ENCODE results near the gene SBF2. TPM values are rescaled to one million over a fixed set of nuclear protein-coding genes. Genes with fewer than 3 reads are reported as not detected.
A peak's percentile ranks its signal among the peaks of the same experiment; 100 is the strongest.

The SBF2 gene
- polyA plus RNA-seq, 4 donors: 10.0 to 50.5 (median 15.1) TPM

- H3K27ac ChIP-seq (ENCODE audit: low read depth in 1 of 3, low read length in 2 of 3): no peak overlapping the region
- H3K4me3 ChIP-seq (ENCODE audit: low read depth in 1 of 3, low read length in 3 of 3): no peak overlapping the region
- H3K9me3 ChIP-seq (ENCODE audit: control insufficient read depth in 2 of 2, insufficient read depth in 1 of 2, low read depth in 1 of 2, low read length in 1 of 2): peaks cover 0 to 15% of the 10 kb centered on the region in 2 donors
- no peaks in the 10 kb centered on the region for H3K27me3 ChIP-seq (ENCODE audit: control insufficient read depth in 3 of 3, insufficient read depth in 3 of 3, low read length in 3 of 3)
- H3K4me1 ChIP-seq (ENCODE audit: control insufficient read depth in 3 of 3, insufficient read depth in 2 of 3, low read depth in 1 of 3, low read length in 2 of 3): no peaks in the 10 kb centered on the region
- no peak for FAIRE-seq
- 68 to 85% (median 77%) methylated on average over 6 of the region's 6 CpGs for WGBS, 3 donors
- no peaks in the 10 kb centered on the region for H3K36me3 ChIP-seq (ENCODE audit: control insufficient read depth in 3 of 3, insufficient read depth in 2 of 3, low read depth in 1 of 3, low read length in 3 of 3)
- DNase-seq: no peak
These were observed 418.2 kb downstream of the SBF2 start for GRCh38 chr11:9875862-9876261.

- no peak for FAIRE-seq
- DNase-seq: no peak
- no peaks in the 10 kb centered on the region for H3K27me3 ChIP-seq (ENCODE audit: control insufficient read depth in 3 of 3, insufficient read depth in 3 of 3, low read length in 3 of 3)
- no peaks in the 10 kb centered on the region for H3K36me3 ChIP-seq (ENCODE audit: control insufficient read depth in 3 of 3, insufficient read depth in 2 of 3, low read depth in 1 of 3, low read length in 3 of 3)
- H3K4me3 ChIP-seq (ENCODE audit: low read depth in 1 of 3, low read length in 3 of 3): no peak overlapping the region
- H3K27ac ChIP-seq (ENCODE audit: low read depth in 1 of 3, low read length in 2 of 3): no peak overlapping the region
- H3K4me1 ChIP-seq (ENCODE audit: control insufficient read depth in 3 of 3, insufficient read depth in 2 of 3, low read depth in 1 of 3, low read length in 2 of 3): no peaks in the 10 kb centered on the region
- WGBS, 3 donors: 85 to 92% (median 88%) methylated on average over 1 of the region's 1 CpG
- peaks cover 0 to 20% of the 10 kb centered on the region in 2 donors for H3K9me3 ChIP-seq (ENCODE audit: control insufficient read depth in 2 of 2, insufficient read depth in 1 of 2, low read depth in 1 of 2, low read length in 1 of 2)
These were observed 418.6 kb downstream of the SBF2 start for GRCh38 chr11:9875399-9875798.

GRCh38 chr11:9874466-9874865 lies 419.6 kb downstream of the SBF2 start:
- Histone ChIP-seq H3K36me3 (ENCODE audit: control insufficient read depth in 3 of 3, insufficient read depth in 2 of 3, low read depth in 1 of 3, low read length in 3 of 3) (no peaks in the 10 kb centered on the region), H3K4me1 (ENCODE audit: control insufficient read depth in 3 of 3, insufficient read depth in 2 of 3, low read depth in 1 of 3, low read length in 2 of 3) (no peaks in the 10 kb centered on the region), H3K27ac (ENCODE audit: low read depth in 1 of 3, low read length in 2 of 3) (no peak overlapping the region), H3K9me3 (ENCODE audit: control insufficient read depth in 2 of 2, insufficient read depth in 1 of 2, low read depth in 1 of 2, low read length in 1 of 2) (peaks cover 0 to 20% of the 10 kb centered on the region in 2 donors), H3K27me3 (ENCODE audit: control insufficient read depth in 3 of 3, insufficient read depth in 3 of 3, low read length in 3 of 3) (no peaks in the 10 kb centered on the region), H3K4me3 (ENCODE audit: low read depth in 1 of 3, low read length in 3 of 3) (no peak overlapping the region)
- no peak for FAIRE-seq
- no peak for DNase-seq

- no peaks in the 10 kb centered on the region for H3K4me1 ChIP-seq (ENCODE audit: control insufficient read depth in 3 of 3, insufficient read depth in 2 of 3, low read depth in 1 of 3, low read length in 2 of 3)
- peaks cover 0 to 13% of the 10 kb centered on the region in 2 donors for H3K9me3 ChIP-seq (ENCODE audit: control insufficient read depth in 2 of 2, insufficient read depth in 1 of 2, low read depth in 1 of 2, low read length in 1 of 2)
- no peak overlapping the region for H3K4me3 ChIP-seq (ENCODE audit: low read depth in 1 of 3, low read length in 3 of 3)
- FAIRE-seq (no peak), DNase-seq (no peak)
- H3K27ac ChIP-seq (ENCODE audit: low read depth in 1 of 3, low read length in 2 of 3): no peak overlapping the region
- no peaks in the 10 kb centered on the region for H3K36me3 ChIP-seq (ENCODE audit: control insufficient read depth in 3 of 3, insufficient read depth in 2 of 3, low read depth in 1 of 3, low read length in 3 of 3)
- no peaks in the 10 kb centered on the region for H3K27me3 ChIP-seq (ENCODE audit: control insufficient read depth in 3 of 3, insufficient read depth in 3 of 3, low read length in 3 of 3)
- 89 to 96% (median 92%) methylated on average over 3 of the region's 3 CpGs for WGBS, 3 donors
These were observed 425.4 kb downstream of the SBF2 start for GRCh38 chr11:9868641-9869040.

GRCh38 chr11:9862981-9863380 lies 431.0 kb downstream of the SBF2 start:
- Histone ChIP-seq H3K36me3 (ENCODE audit: control insufficient read depth in 3 of 3, insufficient read depth in 2 of 3, low read depth in 1 of 3, low read length in 3 of 3) (no peaks in the 10 kb centered on the region), H3K27ac (ENCODE audit: low read depth in 1 of 3, low read length in 2 of 3) (no peak overlapping the region), H3K9me3 (ENCODE audit: control insufficient read depth in 2 of 2, insufficient read depth in 1 of 2, low read depth in 1 of 2, low read length in 1 of 2) (no peaks in the 10 kb centered on the region), H3K4me1 (ENCODE audit: control insufficient read depth in 3 of 3, insufficient read depth in 2 of 3, low read depth in 1 of 3, low read length in 2 of 3) (no peaks in the 10 kb centered on the region), H3K27me3 (ENCODE audit: control insufficient read depth in 3 of 3, insufficient read depth in 3 of 3, low read length in 3 of 3) (no peaks in the 10 kb centered on the region), H3K4me3 (ENCODE audit: low read depth in 1 of 3, low read length in 3 of 3) (no peak overlapping the region)
- FAIRE-seq (no peak), DNase-seq (no peak)
- WGBS, 3 donors: 61 to 80% (median 69%) methylated on average over 2 of the region's 2 CpGs

- no peak overlapping the region for H3K27ac ChIP-seq (ENCODE audit: low read depth in 1 of 3, low read length in 2 of 3)
- H3K36me3 ChIP-seq (ENCODE audit: control insufficient read depth in 3 of 3, insufficient read depth in 2 of 3, low read depth in 1 of 3, low read length in 3 of 3): no peaks in the 10 kb centered on the region
- no peak overlapping the region for H3K4me3 ChIP-seq (ENCODE audit: low read depth in 1 of 3, low read length in 3 of 3)
- H3K9me3 ChIP-seq (ENCODE audit: control insufficient read depth in 2 of 2, insufficient read depth in 1 of 2, low read depth in 1 of 2, low read length in 1 of 2): no peaks in the 10 kb centered on the region
- 63 to 73% (median 69%) methylated on average over 4 of the region's 4 CpGs for WGBS, 3 donors
- DNase-seq (peak; percentile 67 to 75), FAIRE-seq (no peak)
- no peaks in the 10 kb centered on the region for H3K4me1 ChIP-seq (ENCODE audit: control insufficient read depth in 3 of 3, insufficient read depth in 2 of 3, low read depth in 1 of 3, low read length in 2 of 3)
- no peaks in the 10 kb centered on the region for H3K27me3 ChIP-seq (ENCODE audit: control insufficient read depth in 3 of 3, insufficient read depth in 3 of 3, low read length in 3 of 3)
These were observed 431.9 kb downstream of the SBF2 start for GRCh38 chr11:9861860-9862725.

GRCh38 chr11:9859554-9860305 lies 434.3 kb downstream of the SBF2 start:
- Histone ChIP-seq H3K36me3 (ENCODE audit: control insufficient read depth in 3 of 3, insufficient read depth in 2 of 3, low read depth in 1 of 3, low read length in 3 of 3) (peaks cover 0 to 4% (median 3%) of the 10 kb centered on the region in 3 donors), H3K9me3 (ENCODE audit: control insufficient read depth in 2 of 2, insufficient read depth in 1 of 2, low read depth in 1 of 2, low read length in 1 of 2) (no peaks in the 10 kb centered on the region), H3K4me3 (ENCODE audit: low read depth in 1 of 3, low read length in 3 of 3) (no peak overlapping the region), H3K27me3 (ENCODE audit: control insufficient read depth in 3 of 3, insufficient read depth in 3 of 3, low read length in 3 of 3) (no peaks in the 10 kb centered on the region), H3K27ac (ENCODE audit: low read depth in 1 of 3, low read length in 2 of 3) (no peak overlapping the region), H3K4me1 (ENCODE audit: control insufficient read depth in 3 of 3, insufficient read depth in 2 of 3, low read depth in 1 of 3, low read length in 2 of 3) (no peaks in the 10 kb centered on the region)
- 89 to 94% (median 92%) methylated on average over 5 of the region's 5 CpGs for WGBS, 3 donors
- DNase-seq (no peak), FAIRE-seq (no peak)

GRCh38 chr11:9858822-9859221 lies 435.2 kb downstream of the SBF2 start:
- no peak overlapping the region for H3K4me3 ChIP-seq (ENCODE audit: low read depth in 1 of 3, low read length in 3 of 3)
- DNase-seq: no peak
- 53 to 83% (median 55%) methylated on average over 2 of the region's 2 CpGs for WGBS, 3 donors
- H3K27ac ChIP-seq (ENCODE audit: low read depth in 1 of 3, low read length in 2 of 3): peak overlapping the region in 1 of 3 donors; percentile 17
- no peaks in the 10 kb centered on the region for H3K27me3 ChIP-seq (ENCODE audit: control insufficient read depth in 3 of 3, insufficient read depth in 3 of 3, low read length in 3 of 3)
- no peaks in the 10 kb centered on the region for H3K9me3 ChIP-seq (ENCODE audit: control insufficient read depth in 2 of 2, insufficient read depth in 1 of 2, low read depth in 1 of 2, low read length in 1 of 2)
- no peak for FAIRE-seq
- peaks cover 0 to 6% (median 3%) of the 10 kb centered on the region in 3 donors for H3K36me3 ChIP-seq (ENCODE audit: control insufficient read depth in 3 of 3, insufficient read depth in 2 of 3, low read depth in 1 of 3, low read length in 3 of 3)
- no peaks in the 10 kb centered on the region for H3K4me1 ChIP-seq (ENCODE audit: control insufficient read depth in 3 of 3, insufficient read depth in 2 of 3, low read depth in 1 of 3, low read length in 2 of 3)

Measured in small intestine (tissue), 7 donors.